ENCODE results near the gene ACSL6.

ACSL6 gene

GRCh38 chr5:132019857-132020555, 8.5 kb upstream of the ACSL6 start:
- DNase-seq (ENCODE audit: insufficient read length, low spot score) = no peak
- peak; percentile 98 for FAIRE-seq
- TF ChIP-seq POLR2A (IDR thresholded peaks at IDR 0.05; ENCODE audit: low read depth, low read length) = no peak
- no peak for TF ChIP-seq PAX5 (IDR thresholded peaks at IDR 0.05; ENCODE audit: insufficient read depth, low read length, severe bottlenecking)
- peak; percentile 63; the same call in 1 of the 2 replicates for TF ChIP-seq POLR2AphosphoS5 (IDR thresholded peaks at IDR 0.05; ENCODE audit: low read depth, low read length)
- TF ChIP-seq POU2F2 (IDR thresholded peaks at IDR 0.05; ENCODE audit: low read depth, low read length) = peak; percentile 85
- no peak for TF ChIP-seq TAF1 (IDR thresholded peaks at IDR 0.05; ENCODE audit: low read depth, low read length)
- TF ChIP-seq SPI1 (IDR thresholded peaks at IDR 0.05; ENCODE audit: low read depth, low read length) = no peak

- FAIRE-seq = no peak
- DNase-seq (ENCODE audit: insufficient read length, low spot score) = no peak
- TF ChIP-seq POU2F2 (IDR thresholded peaks at IDR 0.05; ENCODE audit: low read depth, low read length) (no peak), SPI1 (IDR thresholded peaks at IDR 0.05; ENCODE audit: low read depth, low read length) (peak; percentile 75), POLR2A (IDR thresholded peaks at IDR 0.05; ENCODE audit: low read depth, low read length) (no peak), PAX5 (IDR thresholded peaks at IDR 0.05; ENCODE audit: insufficient read depth, low read length, severe bottlenecking) (no peak), TAF1 (IDR thresholded peaks at IDR 0.05; ENCODE audit: low read depth, low read length) (no peak), POLR2AphosphoS5 (IDR thresholded peaks at IDR 0.05; ENCODE audit: low read depth, low read length) (no peak)
Measured at GRCh38 chr5:132019337-132019736, 7.9 kb upstream of the ACSL6 start.

- no peak for TF ChIP-seq PAX5 (IDR thresholded peaks at IDR 0.05; ENCODE audit: insufficient read depth, low read length, severe bottlenecking)
- TF ChIP-seq SPI1 (IDR thresholded peaks at IDR 0.05; ENCODE audit: low read depth, low read length) = no peak
- no peak for TF ChIP-seq TAF1 (IDR thresholded peaks at IDR 0.05; ENCODE audit: low read depth, low read length)
- no peak for TF ChIP-seq POU2F2 (IDR thresholded peaks at IDR 0.05; ENCODE audit: low read depth, low read length)
- TF ChIP-seq POLR2A (IDR thresholded peaks at IDR 0.05; ENCODE audit: low read depth, low read length) = no peak
- TF ChIP-seq POLR2AphosphoS5 (IDR thresholded peaks at IDR 0.05; ENCODE audit: low read depth, low read length) = no peak
- no peak for FAIRE-seq
- DNase-seq (ENCODE audit: insufficient read length, low spot score) = no peak
Measured at GRCh38 chr5:132017738-132018625, 6.5 kb upstream of the ACSL6 start.

GRCh38 chr5:132017316-132017715, 5.9 kb upstream of the ACSL6 start:
- DNase-seq (ENCODE audit: insufficient read length, low spot score) (no peak), FAIRE-seq (peak; percentile 68)
- TF ChIP-seq POLR2AphosphoS5 (IDR thresholded peaks at IDR 0.05; ENCODE audit: low read depth, low read length) (no peak), TAF1 (IDR thresholded peaks at IDR 0.05; ENCODE audit: low read depth, low read length) (no peak), SPI1 (IDR thresholded peaks at IDR 0.05; ENCODE audit: low read depth, low read length) (no peak), POLR2A (IDR thresholded peaks at IDR 0.05; ENCODE audit: low read depth, low read length) (no peak)

GRCh38 chr5:132016721-132017250, 5.3 kb upstream of the ACSL6 start:
- FAIRE-seq = no peak
- DNase-seq (ENCODE audit: insufficient read length, low spot score) = no peak
- TF ChIP-seq POU2F2 (IDR thresholded peaks at IDR 0.05; ENCODE audit: low read depth, low read length) (no peak), TAF1 (IDR thresholded peaks at IDR 0.05; ENCODE audit: low read depth, low read length) (no peak), SPI1 (IDR thresholded peaks at IDR 0.05; ENCODE audit: low read depth, low read length) (no peak), POLR2A (IDR thresholded peaks at IDR 0.05; ENCODE audit: low read depth, low read length) (no peak), POLR2AphosphoS5 (IDR thresholded peaks at IDR 0.05; ENCODE audit: low read depth, low read length) (no peak), PAX5 (IDR thresholded peaks at IDR 0.05; ENCODE audit: insufficient read depth, low read length, severe bottlenecking) (no peak)

- DNase-seq (ENCODE audit: insufficient read length, low spot score) = no peak
- TF ChIP-seq PAX5 (IDR thresholded peaks at IDR 0.05; ENCODE audit: insufficient read depth, low read length, severe bottlenecking) (no peak), POLR2AphosphoS5 (IDR thresholded peaks at IDR 0.05; ENCODE audit: low read depth, low read length) (no peak), POLR2A (IDR thresholded peaks at IDR 0.05; ENCODE audit: low read depth, low read length) (no peak), SPI1 (IDR thresholded peaks at IDR 0.05; ENCODE audit: low read depth, low read length) (no peak), POU2F2 (IDR thresholded peaks at IDR 0.05; ENCODE audit: low read depth, low read length) (no peak), TAF1 (IDR thresholded peaks at IDR 0.05; ENCODE audit: low read depth, low read length) (no peak)
- no peak for FAIRE-seq
Measured at GRCh38 chr5:132013711-132014110, 2.3 kb upstream of the ACSL6 start.

- no peak for DNase-seq (ENCODE audit: insufficient read length, low spot score)
- TF ChIP-seq SPI1 (IDR thresholded peaks at IDR 0.05; ENCODE audit: low read depth, low read length) (no peak), PAX5 (IDR thresholded peaks at IDR 0.05; ENCODE audit: insufficient read depth, low read length, severe bottlenecking) (no peak), POLR2AphosphoS5 (IDR thresholded peaks at IDR 0.05; ENCODE audit: low read depth, low read length) (no peak), POU2F2 (IDR thresholded peaks at IDR 0.05; ENCODE audit: low read depth, low read length) (no peak), TAF1 (IDR thresholded peaks at IDR 0.05; ENCODE audit: low read depth, low read length) (no peak), POLR2A (IDR thresholded peaks at IDR 0.05; ENCODE audit: low read depth, low read length) (no peak)
- FAIRE-seq = no peak
Measured at GRCh38 chr5:132013006-132013689, 1.7 kb upstream of the ACSL6 start.

- TF ChIP-seq POLR2A (IDR thresholded peaks at IDR 0.05; ENCODE audit: low read depth, low read length) = no peak
- TF ChIP-seq PAX5 (IDR thresholded peaks at IDR 0.05; ENCODE audit: insufficient read depth, low read length, severe bottlenecking) = no peak
- TF ChIP-seq TAF1 (IDR thresholded peaks at IDR 0.05; ENCODE audit: low read depth, low read length) = no peak
- TF ChIP-seq SPI1 (IDR thresholded peaks at IDR 0.05; ENCODE audit: low read depth, low read length) = no peak
- no peak for TF ChIP-seq POU2F2 (IDR thresholded peaks at IDR 0.05; ENCODE audit: low read depth, low read length)
- TF ChIP-seq POLR2AphosphoS5 (IDR thresholded peaks at IDR 0.05; ENCODE audit: low read depth, low read length) = no peak
- FAIRE-seq = peak; percentile 59
- DNase-seq (ENCODE audit: insufficient read length, low spot score) = no peak
Measured at GRCh38 chr5:132012371-132013005, 1.0 kb upstream of the ACSL6 start.
